ENCODE measurements around the gene ELF3. TPM values are rescaled to one million over a fixed set of nuclear protein-coding genes. Genes with fewer than 3 reads are reported as not detected.
"Not testable (repeated sequence)": the region's sequence is repeated elsewhere in the genome, so short reads cannot be mapped to it uniquely, and the experiment has no call there.

The ELF3 gene
- total and polyA plus RNA-seq, 2 of the 13 experiments (the other 11 are each of a cell fraction or from before 2014, with no cell fraction given): 11.5 to 55.1 TPM

- no peak for TF ChIP-seq ZBTB14 (CRISPR knock-in tag; IDR thresholded peaks at IDR 0.05)
Observed at GRCh38 chr1:202010180-202011015, at the start of gene ELF3 (continued).

- intact Hi-C loops (cut with micrococcal nuclease; ENCODE audit: unreplicated experiment); H3K27ac ChIP-seq (ENCODE audit: extremely low read length, insufficient read depth, low read length); H3K4me3 ChIP-seq (replicated peaks in 1 of 3; ENCODE audit: insufficient read depth in 1 of 3, low read depth in 2 of 3, low read length in 3 of 3); FAIRE-seq; H3K79me2 ChIP-seq (ENCODE audit: insufficient read depth, low read length); H3K4me1 ChIP-seq (ENCODE audit: insufficient read depth, low read length); ATAC-seq; H3K27me3 ChIP-seq (ENCODE audit: control insufficient read depth in 1 of 2, insufficient read depth in 2 of 2, low read length in 2 of 2); H3K9ac ChIP-seq (ENCODE audit: insufficient read depth, low read depth, low read length); H2AFZ ChIP-seq (ENCODE audit: low read length); H3K4me2 ChIP-seq (ENCODE audit: low read depth, low read length); in situ Hi-C loops (cut with HindIII; ENCODE audit: extremely low pct_ligation_motif_present, low pct_unique_long_range_greater_than_20kb); CTCF ChIA-PET (ENCODE audit: low intra/inter-chr PET ratio, low total read pairs); POLR2A ChIA-PET; DNase-seq (ENCODE audit: low spot score); BruUV-seq (replicated peaks); H3K9me3 ChIP-seq (ENCODE audit: low read length); H4K20me1 ChIP-seq (ENCODE audit: insufficient read depth, low read length): not testable (repeated sequence)
- WGBS (ENCODE audit: low lambda C conversion rate): 96% methylated on average over 10 of the region's 10 CpGs
- H3K36me3 ChIP-seq (replicated peaks in 1 of 2; ENCODE audit: control insufficient read depth in 1 of 2, insufficient read depth in 2 of 2, low read length in 2 of 2): peaks cover 13 to 68% of the 10 kb centered on the region in 2 experiments
Observed at GRCh38 chr1:201962382-201962781, 48.0 kb upstream of the ELF3 start.

- no peak for ATAC-seq
- no peak overlapping the region for H3K27ac ChIP-seq (ENCODE audit: extremely low read length, insufficient read depth, low read length)
- WGBS (ENCODE audit: low lambda C conversion rate): 100% methylated on average over 1 of the region's 1 CpG
- peaks cover 2% of the 10 kb centered on the region for H3K79me2 ChIP-seq (ENCODE audit: insufficient read depth, low read length)
- intact Hi-C loops (cut with micrococcal nuclease; ENCODE audit: unreplicated experiment) (no loop called here), in situ Hi-C loops (cut with HindIII; ENCODE audit: extremely low pct_ligation_motif_present, low pct_unique_long_range_greater_than_20kb) (no loop called here)
- H2AFZ ChIP-seq (ENCODE audit: low read length): no peak overlapping the region
- no peak for DNase-seq (ENCODE audit: low spot score)
- ChIA-PET POLR2A (interaction anchor here (1.3 to 2.6 kb wide), 2 partner anchors 8 to 9 kb away, joined by 3 to 6 read pairs; partner anchors contain the start of gene TIMM17A), CTCF (ENCODE audit: low intra/inter-chr PET ratio, low total read pairs) (no interaction called here)
- BruUV-seq (replicated peaks): no TSS peak
- peaks cover 11 to 69% of the 10 kb centered on the region in 2 experiments for H3K36me3 ChIP-seq (replicated peaks in 1 of 2; ENCODE audit: control insufficient read depth in 1 of 2, insufficient read depth in 2 of 2, low read length in 2 of 2)
- no peaks in the 10 kb centered on the region for H4K20me1 ChIP-seq (ENCODE audit: insufficient read depth, low read length)
- H3K9ac ChIP-seq (ENCODE audit: insufficient read depth, low read depth, low read length): no peak overlapping the region
- no peak for FAIRE-seq
- H3K4me3 ChIP-seq (replicated peaks in 1 of 3; ENCODE audit: insufficient read depth in 1 of 3, low read depth in 2 of 3, low read length in 3 of 3): no peak overlapping the region
- H3K4me1 ChIP-seq (ENCODE audit: insufficient read depth, low read length): no peaks in the 10 kb centered on the region
- H3K27me3 ChIP-seq (ENCODE audit: control insufficient read depth in 1 of 2, insufficient read depth in 2 of 2, low read length in 2 of 2): no peaks in the 10 kb centered on the region
- H3K9me3 ChIP-seq (ENCODE audit: low read length): no peaks in the 10 kb centered on the region
- H3K4me2 ChIP-seq (ENCODE audit: low read depth, low read length): no peak overlapping the region
- TF ChIP-seq ZNF574 (CRISPR knock-in tag; IDR thresholded peaks at IDR 0.05): no peak
- no peak for TF ChIP-seq AHDC1 (CRISPR knock-in tag; IDR thresholded peaks at IDR 0.05; ENCODE audit: borderline replicate concordance)
- no peak for TF ChIP-seq PHF5A (CRISPR knock-in tag; IDR thresholded peaks at IDR 0.05; ENCODE audit: low read depth, unreplicated experiment)
Observed at GRCh38 chr1:201964261-201964660, 46.1 kb upstream of the ELF3 start.
